NCI-H2107 treated with DMSO at 0.1 percent for 48 hours (cell line): Measurements from ENCODE around the gene SPATA7.

Experiments used
- DNase-seq: peaks from one replicate; lab custom pipeline; 2025; ENCODE audit not compliant: unreplicated experiment; lab: John Stamatoyannopoulos, UW

SPATA7 gene

GRCh38 chr14:88411039-88411438 is 25.6 kb downstream of the SPATA7 start:
- no peak for DNase-seq

GRCh38 chr14:88417594-88417993 is 32.1 kb downstream of the SPATA7 start:
- DNase-seq = no peak

DNA sequence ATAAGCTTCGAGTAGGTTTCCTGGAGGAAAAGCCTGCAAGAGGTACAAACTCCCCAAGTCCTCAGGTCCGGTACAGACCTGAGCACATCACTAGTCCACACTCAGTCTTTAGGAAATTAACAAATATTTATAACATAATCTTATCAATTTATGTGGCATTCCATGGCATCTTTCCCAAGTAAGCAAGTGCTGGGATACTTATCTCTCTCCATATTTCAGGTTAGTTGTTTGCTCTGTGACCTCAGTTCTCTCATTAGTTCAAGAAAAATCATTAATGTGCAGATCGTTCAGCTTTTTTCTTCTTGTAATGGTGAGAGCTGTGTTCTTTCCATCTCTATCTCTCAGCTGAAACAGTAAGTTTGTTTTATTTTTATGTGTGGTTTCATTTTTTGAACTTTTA is 34.7 kb downstream of the SPATA7 start:
- DNase-seq = no peak

DNA sequence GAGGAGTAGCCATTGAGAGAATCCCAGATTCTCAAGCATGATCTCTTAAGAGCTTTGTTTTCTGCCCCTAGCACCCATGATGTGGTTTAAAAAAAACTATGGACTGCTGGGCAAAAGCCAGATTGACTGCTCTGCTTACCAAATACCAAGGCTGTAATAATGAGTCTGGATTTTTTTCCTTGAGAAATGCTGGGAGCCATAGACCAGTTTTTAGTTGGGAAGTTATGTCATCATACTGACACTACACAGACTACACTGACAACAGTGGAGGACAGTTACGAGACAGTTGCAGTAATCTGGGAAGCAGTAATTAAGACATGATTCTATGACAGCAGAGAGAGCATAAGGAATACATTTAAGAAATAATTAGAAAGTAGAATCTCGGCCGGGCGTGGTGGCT is 35.8 kb downstream of the SPATA7 start:
- no peak for DNase-seq

- DNase-seq = no peak
These were observed 36.6 kb downstream of the SPATA7 start for GRCh38 chr14:88422047-88422446.

DNA sequence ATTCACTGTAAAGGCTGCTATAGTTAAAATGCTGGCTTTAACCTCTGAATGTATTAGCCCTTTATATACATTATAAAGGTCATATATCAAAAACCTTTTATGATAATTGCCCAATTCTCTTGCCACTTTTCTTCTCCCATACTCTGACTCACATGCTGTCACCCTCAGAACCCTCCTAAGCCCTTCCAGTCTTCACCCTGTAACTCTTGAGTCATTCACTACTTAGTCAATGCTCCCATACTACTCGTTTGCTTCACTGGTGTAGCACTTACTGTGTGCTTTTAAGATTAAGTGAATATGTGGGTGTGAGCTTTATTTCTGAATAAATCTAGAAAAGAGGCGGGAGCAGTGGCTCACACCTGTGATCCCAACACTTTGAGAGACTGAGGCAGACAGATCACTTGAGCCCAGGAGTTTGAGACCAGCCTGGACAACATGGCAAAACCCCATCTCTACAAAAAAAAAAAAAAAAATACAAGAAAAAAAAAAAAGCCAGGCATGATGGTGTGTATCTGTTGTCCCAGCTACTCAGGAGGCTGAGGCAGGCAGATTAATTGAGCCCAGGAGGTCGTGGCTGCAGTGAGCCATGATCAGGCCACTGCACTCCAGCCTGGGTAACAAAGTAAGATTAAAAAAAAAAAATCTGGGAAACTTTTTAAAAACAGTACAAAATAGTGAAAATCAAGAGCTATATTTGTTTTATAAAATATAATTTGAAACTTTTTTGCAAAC is 37.6 kb downstream of the SPATA7 start:
- DNase-seq = no peak

GRCh38 chr14:88424573-88424972 is 39.1 kb downstream of the SPATA7 start:
- no peak for DNase-seq

DNA sequence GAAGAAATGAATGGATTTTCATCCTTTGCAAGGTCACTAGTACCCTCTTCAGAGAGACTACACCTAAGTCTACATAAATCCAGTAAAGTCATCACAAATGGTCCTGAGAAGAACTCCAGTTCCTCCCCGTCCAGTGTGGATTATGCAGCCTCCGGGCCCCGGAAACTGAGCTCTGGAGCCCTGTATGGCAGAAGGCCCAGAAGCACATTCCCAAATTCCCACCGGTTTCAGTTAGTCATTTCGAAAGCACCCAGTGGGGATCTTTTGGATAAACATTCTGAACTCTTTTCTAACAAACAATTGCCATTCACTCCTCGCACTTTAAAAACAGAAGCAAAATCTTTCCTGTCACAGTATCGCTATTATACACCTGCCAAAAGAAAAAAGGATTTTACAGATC is 40.8 kb downstream of the SPATA7 start:
- no peak for DNase-seq

DNA sequence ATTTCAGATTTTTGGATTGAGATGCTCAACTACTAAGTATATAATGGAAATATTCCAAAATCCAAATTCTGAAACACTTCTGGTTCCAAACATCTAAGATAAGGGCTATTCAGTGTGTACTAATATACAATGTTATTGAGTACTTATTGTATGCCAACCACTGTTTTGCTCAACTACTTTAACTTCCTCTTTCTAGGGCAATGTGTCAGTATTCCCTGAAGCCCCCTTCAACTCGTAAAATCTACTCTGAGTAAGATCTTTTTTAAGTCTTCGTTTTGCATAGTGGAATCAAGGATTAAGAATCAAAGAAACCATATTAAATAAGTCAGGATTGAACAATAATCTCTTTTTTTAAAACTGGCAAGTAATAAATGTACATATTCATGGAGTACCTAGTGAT is 45.5 kb downstream of the SPATA7 start:
- no peak for DNase-seq

GRCh38 chr14:88437658-88438057 is 52.2 kb downstream of the SPATA7 start:
- DNase-seq = no peak

GRCh38 chr14:88439088-88439487 is 53.6 kb downstream of the SPATA7 start:
- no peak for DNase-seq

GRCh38 chr14:88452231-88452630 is 66.8 kb downstream of the SPATA7 start:
- no peak for DNase-seq

DNA sequence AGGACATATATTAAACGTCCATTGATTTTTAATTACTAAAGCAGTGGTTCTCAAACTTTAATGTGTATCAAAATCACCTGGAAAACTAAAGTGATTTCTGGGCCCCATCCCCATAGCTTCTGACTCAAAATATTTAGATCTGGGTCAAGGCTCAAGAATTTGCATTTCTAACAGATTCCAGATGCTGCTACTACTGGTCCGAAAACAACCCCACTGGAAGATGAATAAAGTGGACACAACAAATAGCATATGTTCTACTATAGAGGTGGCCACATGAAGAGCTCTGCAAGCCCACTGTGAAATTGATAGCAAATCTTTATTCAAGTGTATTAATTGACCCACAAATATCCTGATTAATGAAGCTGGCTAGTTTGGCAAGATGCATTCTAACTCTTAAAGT is 69.4 kb downstream of the SPATA7 start:
- DNase-seq = no peak

DNA sequence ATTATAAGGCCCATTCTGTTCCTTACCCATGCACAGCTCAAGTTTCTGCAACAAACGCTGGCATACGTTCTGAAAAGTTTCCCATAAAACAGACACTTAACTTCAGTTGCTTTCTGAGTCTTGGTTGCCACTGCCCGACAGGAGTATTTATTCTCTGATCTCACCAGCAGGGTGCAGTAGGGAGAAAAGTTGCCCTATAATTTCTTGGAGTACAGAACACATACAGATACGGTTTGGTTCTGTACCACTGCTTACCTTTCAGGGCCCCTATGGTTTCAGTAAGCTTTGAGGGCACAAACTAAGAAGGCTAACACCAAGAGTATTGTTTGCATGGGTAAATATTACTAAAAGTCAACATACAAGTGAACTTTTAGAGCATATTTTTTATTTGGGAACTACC is 77.9 kb downstream of the SPATA7 start:
- DNase-seq = no peak

DNA sequence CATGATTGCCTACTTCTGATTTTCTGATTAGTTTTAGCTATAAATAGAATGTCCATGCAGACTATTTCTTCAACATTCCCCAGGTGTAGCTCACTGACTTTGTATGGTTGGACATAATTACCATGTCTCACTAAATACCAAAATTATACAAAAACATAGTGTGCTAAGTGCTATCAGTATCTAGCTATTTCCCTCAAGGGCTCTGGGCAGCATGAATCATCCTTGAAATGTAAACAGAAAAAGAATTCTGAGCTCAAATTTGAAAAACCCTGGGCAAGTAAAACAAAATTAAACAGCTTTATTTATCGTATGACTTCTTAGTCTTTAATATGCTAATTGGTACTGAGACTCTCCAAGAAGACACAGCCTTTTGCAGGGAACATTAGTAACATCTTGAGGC is 82.9 kb downstream of the SPATA7 start:
- DNase-seq = no peak

GRCh38 chr14:88470542-88471440 is 85.3 kb downstream of the SPATA7 start:
- DNase-seq = no peak

- DNase-seq = no peak
These were observed 88.3 kb downstream of the SPATA7 start for GRCh38 chr14:88473791-88474190.

- no peak for DNase-seq
These were observed 90.8 kb downstream of the SPATA7 start for GRCh38 chr14:88476214-88476774.

DNA sequence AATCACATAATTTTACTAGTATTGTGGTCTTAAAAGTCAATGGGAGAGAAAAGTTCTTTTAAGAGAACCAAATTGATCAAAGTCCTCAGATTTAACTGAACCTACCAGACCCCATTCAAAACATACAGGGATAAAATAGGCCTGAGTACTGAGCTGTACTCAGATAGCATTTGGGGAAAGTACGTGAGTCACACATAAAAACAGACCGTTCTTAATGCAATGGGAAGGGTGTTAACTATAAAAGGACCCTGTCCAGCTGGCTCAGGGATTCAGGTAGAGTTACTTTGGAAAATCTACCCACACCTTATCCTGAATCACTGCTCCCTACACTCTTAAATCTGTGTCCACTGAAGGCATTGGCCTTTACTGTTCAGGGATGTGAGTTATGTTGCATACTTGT is 91.4 kb downstream of the SPATA7 start:
- no peak for DNase-seq

GRCh38 chr14:88477513-88478250 is 92.2 kb downstream of the SPATA7 start:
- DNase-seq = no peak

DNA sequence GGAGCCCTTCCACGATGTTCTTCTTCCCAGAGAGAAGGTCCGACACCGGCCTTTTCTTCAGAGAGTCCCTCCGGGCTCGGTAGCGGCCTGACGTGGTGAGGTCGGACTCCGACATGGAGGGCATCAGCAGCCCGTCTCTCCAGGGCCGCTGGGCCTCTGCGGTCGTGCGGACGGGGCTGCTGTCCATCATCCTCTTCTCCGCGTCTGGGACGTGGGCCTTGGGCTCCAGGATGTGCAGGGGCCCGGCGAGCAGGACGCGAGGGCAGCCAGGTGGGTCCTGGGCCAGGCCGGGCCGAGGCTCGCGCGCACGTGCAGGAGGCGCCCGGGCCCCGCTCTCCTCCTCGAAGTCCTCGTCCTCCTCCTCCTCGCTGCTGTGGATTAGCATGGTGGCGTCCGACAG is 93.5 kb downstream of the SPATA7 start:
- no peak for DNase-seq
